WTC11 (cell line): ENCODE measurements around the gene FOXC2. TPM values are rescaled to one million over a fixed set of nuclear protein-coding genes. Genes with fewer than 3 reads are reported as not detected.

Experiments
- ATAC-seq: fragments of 200-7000 bp; cut with Tn5 transposase; 2 replicates; pipeline ENCODE4 v1.10.0; 2021; ENCODE audit warnings: mild to moderate bottlenecking, moderate library complexity
- CTCF ChIA-PET: fragments of 300-600 bp; sonication (Branson Sonifier 250); formaldehyde crosslinking; loops from one replicate; lab custom pipeline; 2021; ENCODE audit warnings: antibody characterized with exemption; lab: Charles Lee
- POLR2A ChIA-PET: fragments of 350-600 bp; sonication (Branson Sonifier 250); formaldehyde crosslinking; loops from one replicate; lab custom pipeline; 2021; ENCODE audit warnings: antibody characterized with exemption; lab: Charles Lee
- DNase-seq: peaks from one replicate; pipeline ENCODE4 v3.0.0; 2021; ENCODE audit warnings: low spot score
- H3K27ac Mint-ChIP-seq: 2 replicates; pipeline ENCODE4 v1.8.0; 2021; ENCODE audit warnings: mixed read lengths
- H3K27me3 Mint-ChIP-seq: 2 replicates; pipeline ENCODE4 v1.8.0; 2021; ENCODE audit warnings: low read depth, mild to moderate bottlenecking, moderate library complexity, mixed read lengths
- H3K36me3 Mint-ChIP-seq: 2 replicates; pipeline ENCODE4 v1.8.0; 2021; ENCODE audit warnings: mixed read lengths
- H3K4me1 Mint-ChIP-seq: 2 replicates; pipeline ENCODE4 v1.8.0; 2022; ENCODE audit warnings: mixed read lengths
- H3K4me3 Mint-ChIP-seq: 2 replicates; pipeline ENCODE4 v1.8.0; 2021; ENCODE audit warnings: mild to moderate bottlenecking, moderate library complexity, mixed read lengths
- H3K9me3 Mint-ChIP-seq: 2 replicates; pipeline ENCODE4 v1.8.0; 2021; ENCODE audit warnings: mixed read lengths
- E2F4 ChIP-seq: sonication (generic); formaldehyde crosslinking; IDR thresholded peaks from 2 replicates; pipeline ENCODE4 v1.8.1; 2022; ENCODE audit warnings: low read depth, mild to moderate bottlenecking, moderate library complexity, missing genetic modification reagents, borderline replicate concordance
- MAX ChIP-seq: sonication (generic); formaldehyde crosslinking; IDR thresholded peaks from 2 replicates; pipeline ENCODE4 v1.8.0; 2022; ENCODE audit warnings: mild to moderate bottlenecking, missing genetic modification reagents
- NFATC4 ChIP-seq: fragments of 250-450 bp; sonication (Bioruptor Pico); IDR thresholded peaks from 2 replicates; pipeline ENCODE4 v1.9.0; 2021; ENCODE audit warnings: mild to moderate bottlenecking
- PRRX2 ChIP-seq: fragments of 250-450 bp; sonication (Bioruptor Pico); IDR thresholded peaks from 2 replicates; pipeline ENCODE4 v1.8.0; 2021; ENCODE audit warnings: mild to moderate bottlenecking
- ZBTB21 ChIP-seq: sonication (generic); formaldehyde crosslinking; IDR thresholded peaks from 2 replicates; pipeline ENCODE4 v1.8.1; 2023; ENCODE audit warnings: mild to moderate bottlenecking, missing genetic modification reagents, borderline replicate concordance
- ZNF121 ChIP-seq: sonication (generic); formaldehyde crosslinking; IDR thresholded peaks from 2 replicates; pipeline ENCODE4 v1.8.0; 2023; ENCODE audit warnings: missing genetic modification reagents
- ZNF219 ChIP-seq: sonication (generic); formaldehyde crosslinking; IDR thresholded peaks from 2 replicates; pipeline ENCODE4 v1.8.0; 2023; ENCODE audit warnings: missing genetic modification reagents, mild to moderate bottlenecking, borderline replicate concordance
- ZNF232 ChIP-seq: sonication (generic); formaldehyde crosslinking; IDR thresholded peaks from 2 replicates; pipeline ENCODE4 v1.8.0; 2022; ENCODE audit warnings: mild to moderate bottlenecking, missing genetic modification reagents
- ZNF396 ChIP-seq: fragments of 250-450 bp; sonication (Bioruptor Pico); IDR thresholded peaks from 2 replicates; pipeline ENCODE4 v1.8.0; 2021; ENCODE audit warnings: mild to moderate bottlenecking, moderate library complexity, borderline replicate concordance
- total RNA-seq: library from RNA; stranded (reverse); gene quantifications from 3 replicates; pipeline ENCODE4 v1.2.3, GENCODE V29; 2021
- TF ChIP-seq, protein P1 (sequence below): fragments of 250-450 bp; sonication (Bioruptor Pico); conservative IDR thresholded peaks from 2 replicates; pipeline ENCODE4 v1.9.0; 2021; ENCODE audit warnings: mild to moderate bottlenecking
- TF ChIP-seq, protein P2 (sequence below): sonication (generic); formaldehyde crosslinking; IDR thresholded peaks from 2 replicates; pipeline ENCODE4 v1.8.0; 2023; ENCODE audit warnings: missing genetic modification reagents, mild to moderate bottlenecking, borderline replicate concordance
- TF ChIP-seq, protein P3 (sequence below): sonication (generic); formaldehyde crosslinking; IDR thresholded peaks from 2 replicates; pipeline ENCODE4 v1.8.1; 2022; ENCODE audit warnings: mild to moderate bottlenecking, moderate library complexity, missing genetic modification reagents
- TF ChIP-seq, protein P4 (sequence below): sonication (generic); formaldehyde crosslinking; IDR thresholded peaks from 2 replicates; pipeline ENCODE4 v1.8.1; 2023; ENCODE audit warnings: mild to moderate bottlenecking, missing genetic modification reagents

The FOXC2 gene
- total RNA-seq, 1 experiment from 2014 or later = 0.28 TPM

DNA sequence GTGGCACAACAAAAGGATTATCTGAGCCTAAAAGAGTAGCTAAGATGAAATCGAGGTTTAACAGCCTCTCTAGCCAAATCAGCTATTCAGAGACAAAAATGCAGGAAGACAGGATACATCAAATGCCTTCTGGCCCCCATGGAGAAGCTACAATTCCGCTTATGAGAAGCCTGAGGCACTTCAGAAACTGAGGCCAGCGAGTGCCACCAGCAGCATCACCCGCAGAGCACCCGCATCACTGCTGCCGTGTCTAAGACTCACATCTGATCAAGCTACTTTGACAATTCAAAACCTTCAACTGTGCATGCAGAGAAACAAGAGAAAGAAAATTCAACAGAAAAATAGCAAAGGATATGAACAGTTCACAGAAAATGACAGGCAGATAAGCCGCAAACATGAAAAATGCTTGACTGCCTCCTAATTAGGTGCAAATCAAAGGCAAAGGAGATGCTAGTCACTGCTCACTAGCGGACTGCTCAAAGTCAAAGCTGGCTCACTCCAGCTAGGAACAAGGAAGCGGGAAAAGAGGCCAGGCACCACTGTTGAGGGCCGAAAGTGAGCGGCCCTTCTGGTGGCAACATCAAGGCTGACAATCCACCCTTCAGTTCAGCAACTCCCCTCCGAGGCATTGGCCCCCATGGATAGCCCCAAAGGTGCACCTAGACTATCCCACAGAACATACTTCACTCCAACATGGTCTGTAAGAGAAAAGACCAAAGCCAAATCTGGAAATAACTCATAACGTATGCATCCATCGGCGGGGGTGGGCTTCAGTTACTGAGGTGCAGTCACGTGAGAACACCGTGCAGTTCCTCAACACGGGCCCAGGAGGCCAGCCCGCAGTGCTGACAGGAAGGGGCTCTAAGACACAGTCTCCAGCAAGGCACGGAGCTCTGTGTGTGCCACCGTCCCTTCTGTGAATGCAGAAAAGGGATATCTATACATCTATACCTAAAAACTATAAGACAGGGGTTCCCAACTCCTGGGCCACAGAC lies 23.6 kb upstream of the FOXC2 start (continued):
- TF ChIP-seq, protein P1, sequence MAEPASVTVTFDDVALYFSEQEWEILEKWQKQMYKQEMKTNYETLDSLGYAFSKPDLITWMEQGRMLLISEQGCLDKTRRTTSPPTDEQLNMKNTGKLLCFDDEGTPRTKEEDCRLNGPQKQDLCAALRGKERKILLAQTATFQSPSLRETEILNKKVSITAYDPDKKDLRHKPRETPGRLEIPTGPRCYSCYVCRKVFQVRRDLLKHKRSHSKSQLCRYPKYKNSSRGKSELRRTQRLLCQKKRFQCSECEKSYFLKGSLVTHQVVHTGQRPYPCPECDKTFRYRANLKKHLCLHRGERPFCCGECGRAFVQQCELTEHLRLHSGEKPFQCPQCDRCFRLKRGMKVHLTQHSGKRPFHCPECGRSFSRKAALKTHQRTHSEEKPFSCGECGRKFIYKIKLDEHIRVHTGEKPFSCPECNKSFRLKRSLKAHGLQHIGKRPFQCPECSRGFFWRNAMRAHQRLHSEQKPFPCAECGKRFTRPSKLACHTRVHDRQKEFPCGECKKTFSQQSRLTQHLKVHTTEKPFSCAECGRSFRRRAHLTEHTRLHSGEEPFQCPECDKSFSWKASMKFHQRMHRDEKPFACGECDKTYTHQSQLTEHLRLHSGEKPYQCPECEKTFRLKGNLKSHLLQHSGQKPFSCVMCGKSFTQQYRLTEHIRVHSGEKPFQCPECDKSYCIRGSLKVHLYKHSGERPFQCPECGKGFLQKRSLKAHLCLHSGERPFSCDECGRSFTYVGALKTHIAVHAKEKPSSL (CRISPR knock-in tag) = no peak
- TF ChIP-seq, all 79 proteins: peak for 0

DNA sequence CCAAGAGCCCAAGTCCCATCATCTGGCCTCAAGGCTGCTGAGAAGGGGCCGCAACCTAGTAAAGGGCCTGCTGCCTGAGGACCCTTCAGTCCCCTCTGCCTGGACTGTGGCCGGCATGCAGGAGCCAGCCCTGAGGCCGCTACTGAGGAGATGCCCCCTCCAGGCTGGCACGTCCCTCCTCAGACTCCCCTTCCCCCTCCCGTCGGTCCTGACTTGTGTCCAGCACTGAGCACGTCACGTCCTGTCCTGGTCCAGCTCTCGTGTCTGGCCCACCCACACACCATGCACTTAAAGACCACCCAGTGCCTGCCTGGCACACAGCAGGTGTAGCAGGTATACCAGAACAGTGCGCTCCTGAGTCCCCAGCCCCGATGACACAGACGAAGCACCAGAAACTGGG lies 21.1 kb upstream of the FOXC2 start:
- no peaks in the 10 kb centered on the region for H3K27me3 Mint-ChIP-seq
- TF ChIP-seq, protein P2, sequence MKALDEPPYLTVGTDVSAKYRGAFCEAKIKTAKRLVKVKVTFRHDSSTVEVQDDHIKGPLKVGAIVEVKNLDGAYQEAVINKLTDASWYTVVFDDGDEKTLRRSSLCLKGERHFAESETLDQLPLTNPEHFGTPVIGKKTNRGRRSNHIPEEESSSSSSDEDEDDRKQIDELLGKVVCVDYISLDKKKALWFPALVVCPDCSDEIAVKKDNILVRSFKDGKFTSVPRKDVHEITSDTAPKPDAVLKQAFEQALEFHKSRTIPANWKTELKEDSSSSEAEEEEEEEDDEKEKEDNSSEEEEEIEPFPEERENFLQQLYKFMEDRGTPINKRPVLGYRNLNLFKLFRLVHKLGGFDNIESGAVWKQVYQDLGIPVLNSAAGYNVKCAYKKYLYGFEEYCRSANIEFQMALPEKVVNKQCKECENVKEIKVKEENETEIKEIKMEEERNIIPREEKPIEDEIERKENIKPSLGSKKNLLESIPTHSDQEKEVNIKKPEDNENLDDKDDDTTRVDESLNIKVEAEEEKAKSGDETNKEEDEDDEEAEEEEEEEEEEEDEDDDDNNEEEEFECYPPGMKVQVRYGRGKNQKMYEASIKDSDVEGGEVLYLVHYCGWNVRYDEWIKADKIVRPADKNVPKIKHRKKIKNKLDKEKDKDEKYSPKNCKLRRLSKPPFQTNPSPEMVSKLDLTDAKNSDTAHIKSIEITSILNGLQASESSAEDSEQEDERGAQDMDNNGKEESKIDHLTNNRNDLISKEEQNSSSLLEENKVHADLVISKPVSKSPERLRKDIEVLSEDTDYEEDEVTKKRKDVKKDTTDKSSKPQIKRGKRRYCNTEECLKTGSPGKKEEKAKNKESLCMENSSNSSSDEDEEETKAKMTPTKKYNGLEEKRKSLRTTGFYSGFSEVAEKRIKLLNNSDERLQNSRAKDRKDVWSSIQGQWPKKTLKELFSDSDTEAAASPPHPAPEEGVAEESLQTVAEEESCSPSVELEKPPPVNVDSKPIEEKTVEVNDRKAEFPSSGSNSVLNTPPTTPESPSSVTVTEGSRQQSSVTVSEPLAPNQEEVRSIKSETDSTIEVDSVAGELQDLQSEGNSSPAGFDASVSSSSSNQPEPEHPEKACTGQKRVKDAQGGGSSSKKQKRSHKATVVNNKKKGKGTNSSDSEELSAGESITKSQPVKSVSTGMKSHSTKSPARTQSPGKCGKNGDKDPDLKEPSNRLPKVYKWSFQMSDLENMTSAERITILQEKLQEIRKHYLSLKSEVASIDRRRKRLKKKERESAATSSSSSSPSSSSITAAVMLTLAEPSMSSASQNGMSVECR (CRISPR knock-in tag) = no peak
- TF ChIP-seq E2F4 (CRISPR knock-in tag) (no peak), ZBTB21 (no peak), ZNF219 (no peak), NFATC4 (CRISPR knock-in tag) (no peak), MAX (CRISPR knock-in tag) (no peak)
- TF ChIP-seq, protein P3, sequence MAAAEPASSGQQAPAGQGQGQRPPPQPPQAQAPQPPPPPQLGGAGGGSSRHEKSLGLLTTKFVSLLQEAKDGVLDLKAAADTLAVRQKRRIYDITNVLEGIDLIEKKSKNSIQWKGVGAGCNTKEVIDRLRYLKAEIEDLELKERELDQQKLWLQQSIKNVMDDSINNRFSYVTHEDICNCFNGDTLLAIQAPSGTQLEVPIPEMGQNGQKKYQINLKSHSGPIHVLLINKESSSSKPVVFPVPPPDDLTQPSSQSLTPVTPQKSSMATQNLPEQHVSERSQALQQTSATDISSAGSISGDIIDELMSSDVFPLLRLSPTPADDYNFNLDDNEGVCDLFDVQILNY (CRISPR knock-in tag) = no peak
- TF ChIP-seq, all 79 proteins: peak for 0
- no peak for DNase-seq
- Mint-ChIP-seq H3K4me1 (no peaks in the 10 kb centered on the region), H3K27ac (no peak overlapping the region), H3K36me3 (peaks cover 21% of the 10 kb centered on the region), H3K4me3 (no peak overlapping the region), H3K9me3 (peaks cover 3% of the 10 kb centered on the region; the same call in 1 of the 2 replicates)
- ChIA-PET POLR2A (no interaction called here), CTCF (no interaction called here)
- ATAC-seq = no peak

DNA sequence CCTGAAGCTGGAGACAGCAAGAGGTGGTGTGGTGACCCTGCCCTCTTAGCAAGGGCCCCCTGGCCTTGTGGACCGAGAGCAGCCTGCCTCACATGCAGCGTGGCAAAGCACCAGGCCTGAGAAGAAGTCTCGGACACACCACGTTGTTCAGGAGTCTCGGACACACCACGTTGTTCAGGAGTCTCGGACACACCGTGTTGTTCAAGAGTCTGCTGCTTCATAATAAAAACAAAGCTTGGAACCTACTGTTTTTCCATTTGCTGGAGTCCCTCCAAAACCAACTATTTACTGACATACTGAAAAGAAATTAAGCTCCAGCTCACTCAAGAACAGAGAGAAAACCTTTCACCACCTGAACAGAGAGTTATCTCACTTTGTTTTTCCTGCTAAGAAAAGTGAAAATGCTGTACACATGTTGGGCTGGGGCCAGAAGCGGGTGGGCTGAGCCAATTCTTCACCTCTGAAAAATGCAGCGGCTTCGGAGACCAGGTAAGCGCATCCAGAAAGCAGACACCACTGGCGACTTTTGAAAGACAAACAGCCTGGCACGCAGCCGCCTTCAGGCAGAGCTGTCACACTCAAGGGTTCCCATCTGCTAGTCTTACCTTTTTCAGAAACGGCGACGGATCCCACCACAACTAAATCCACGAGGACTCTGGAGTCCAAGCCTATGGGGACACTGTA lies 20.5 kb upstream of the FOXC2 start:
- Mint-ChIP-seq H3K9me3 (peaks cover 3% of the 10 kb centered on the region; the same call in 1 of the 2 replicates), H3K36me3 (peaks cover 15% of the 10 kb centered on the region), H3K4me3 (no peak overlapping the region), H3K4me1 (no peaks in the 10 kb centered on the region), H3K27ac (no peak overlapping the region), H3K27me3 (no peaks in the 10 kb centered on the region)
- ATAC-seq (no peak), DNase-seq (no peak)
- ChIA-PET POLR2A (no interaction called here), CTCF (no interaction called here)
- TF ChIP-seq, protein P3 (CRISPR knock-in tag) = no peak
- TF ChIP-seq ZNF396 (CRISPR knock-in tag) (no peak), ZNF121 (CRISPR knock-in tag) (no peak), ZNF232 (no peak), PRRX2 (CRISPR knock-in tag) (no peak), NFATC4 (CRISPR knock-in tag) (no peak)
- TF ChIP-seq, protein P4, sequence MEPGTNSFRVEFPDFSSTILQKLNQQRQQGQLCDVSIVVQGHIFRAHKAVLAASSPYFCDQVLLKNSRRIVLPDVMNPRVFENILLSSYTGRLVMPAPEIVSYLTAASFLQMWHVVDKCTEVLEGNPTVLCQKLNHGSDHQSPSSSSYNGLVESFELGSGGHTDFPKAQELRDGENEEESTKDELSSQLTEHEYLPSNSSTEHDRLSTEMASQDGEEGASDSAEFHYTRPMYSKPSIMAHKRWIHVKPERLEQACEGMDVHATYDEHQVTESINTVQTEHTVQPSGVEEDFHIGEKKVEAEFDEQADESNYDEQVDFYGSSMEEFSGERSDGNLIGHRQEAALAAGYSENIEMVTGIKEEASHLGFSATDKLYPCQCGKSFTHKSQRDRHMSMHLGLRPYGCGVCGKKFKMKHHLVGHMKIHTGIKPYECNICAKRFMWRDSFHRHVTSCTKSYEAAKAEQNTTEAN (CRISPR knock-in tag) = no peak
